ENCODE measurements around the gene EML6.

EML6 gene

DNA sequence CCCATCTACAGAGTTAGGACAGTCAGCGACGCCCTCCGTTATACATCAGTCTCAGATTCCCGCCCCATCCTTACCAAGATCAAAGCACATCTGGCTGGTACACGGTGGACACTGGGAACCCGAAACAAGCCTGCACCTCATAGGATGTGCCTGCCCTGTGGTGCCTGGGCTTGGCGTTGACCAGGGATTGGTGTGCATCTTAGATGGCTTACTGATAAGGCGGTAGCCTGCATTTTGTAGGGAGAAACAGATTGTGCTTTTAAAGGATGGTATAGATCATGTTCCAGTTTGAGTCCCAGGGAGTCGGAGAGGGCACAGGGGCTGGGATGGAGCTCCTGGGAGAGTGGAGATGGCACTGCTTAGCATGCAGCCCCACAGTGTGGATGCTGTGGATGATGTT is 108.0 kb downstream of the EML6 start:
- Histone ChIP-seq H3K36me3 (ENCODE audit: insufficient read depth, low read length) (no peaks in the 10 kb centered on the region), H3K4me2 (ENCODE audit: low read depth, low read length, poor library complexity, severe bottlenecking) (no peak overlapping the region), H3K79me2 (ENCODE audit: insufficient read depth, low read length) (no peaks in the 10 kb centered on the region), H4K20me1 (ENCODE audit: insufficient read depth, low read length, poor library complexity, severe bottlenecking) (no peaks in the 10 kb centered on the region), H3K9me2 (replicated peaks; ENCODE audit: low read depth, low read length) (no peaks in the 10 kb centered on the region), H3K9ac (ENCODE audit: low read depth, low read length, poor library complexity, severe bottlenecking) (no peak overlapping the region), H2AFZ (ENCODE audit: low read length) (no peak overlapping the region), H3K9me3 (ENCODE audit: insufficient read depth, low read depth, low read length) (no peaks in the 10 kb centered on the region), H3K4me1 (ENCODE audit: insufficient read depth, low read length, poor library complexity, severe bottlenecking) (no peaks in the 10 kb centered on the region), H3K27me3 (ENCODE audit: insufficient read depth, low read length, poor library complexity, severe bottlenecking) (no peaks in the 10 kb centered on the region), H3K4me3 (ENCODE audit: low read length, poor library complexity, severe bottlenecking) (no peak overlapping the region), H3F3A (ENCODE audit: low read depth) (no peaks in the 10 kb centered on the region)
- no peak for TF ChIP-seq CTCF (conservative IDR thresholded peaks at IDR 0.05; ENCODE audit: low read length)
- no peak for TF ChIP-seq EZH2phosphoT487 (IDR thresholded peaks at IDR 0.05; ENCODE audit: borderline replicate concordance)

DNA sequence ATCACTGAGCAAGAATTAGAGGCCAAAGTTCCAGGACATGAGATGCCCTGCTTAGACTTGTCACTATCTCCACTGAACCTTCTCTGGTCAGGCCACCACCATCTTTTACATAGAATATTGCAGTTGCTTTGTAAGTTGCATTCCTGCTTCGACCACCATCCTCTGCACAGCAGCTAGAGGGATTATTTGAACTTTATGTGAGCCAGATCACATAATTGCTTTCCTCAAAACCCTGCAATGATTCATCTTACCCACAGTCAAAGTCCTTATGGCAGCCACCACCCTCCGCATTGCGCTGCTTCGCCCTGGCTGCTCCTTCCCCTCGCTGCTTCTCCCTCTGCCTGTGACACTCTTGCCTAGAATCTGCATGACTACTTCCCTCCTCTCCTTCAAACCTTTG is 111.3 kb downstream of the EML6 start:
- Histone ChIP-seq H3K9me3 (ENCODE audit: insufficient read depth, low read depth, low read length) (no peaks in the 10 kb centered on the region), H3K9ac (ENCODE audit: low read depth, low read length, poor library complexity, severe bottlenecking) (no peak overlapping the region), H3K79me2 (ENCODE audit: insufficient read depth, low read length) (no peaks in the 10 kb centered on the region), H3K27me3 (ENCODE audit: insufficient read depth, low read length, poor library complexity, severe bottlenecking) (no peaks in the 10 kb centered on the region), H3K4me1 (ENCODE audit: insufficient read depth, low read length, poor library complexity, severe bottlenecking) (no peaks in the 10 kb centered on the region), H2AFZ (ENCODE audit: low read length) (no peak overlapping the region), H4K20me1 (ENCODE audit: insufficient read depth, low read length, poor library complexity, severe bottlenecking) (no peaks in the 10 kb centered on the region), H3K9me2 (replicated peaks; ENCODE audit: low read depth, low read length) (no peaks in the 10 kb centered on the region), H3K36me3 (ENCODE audit: insufficient read depth, low read length) (no peaks in the 10 kb centered on the region), H3K4me2 (ENCODE audit: low read depth, low read length, poor library complexity, severe bottlenecking) (no peak overlapping the region), H3F3A (ENCODE audit: low read depth) (no peaks in the 10 kb centered on the region), H3K4me3 (ENCODE audit: low read length, poor library complexity, severe bottlenecking) (no peak overlapping the region)
- TF ChIP-seq EZH2phosphoT487 (IDR thresholded peaks at IDR 0.05; ENCODE audit: borderline replicate concordance) (no peak), CTCF (conservative IDR thresholded peaks at IDR 0.05; ENCODE audit: low read length) (no peak)

- H4K20me1 ChIP-seq (ENCODE audit: insufficient read depth, low read length, poor library complexity, severe bottlenecking) = no peaks in the 10 kb centered on the region
- H3K9ac ChIP-seq (ENCODE audit: low read depth, low read length, poor library complexity, severe bottlenecking) = no peak overlapping the region
- H3K4me2 ChIP-seq (ENCODE audit: low read depth, low read length, poor library complexity, severe bottlenecking) = no peak overlapping the region
- no peaks in the 10 kb centered on the region for H3K4me1 ChIP-seq (ENCODE audit: insufficient read depth, low read length, poor library complexity, severe bottlenecking)
- H3K36me3 ChIP-seq (ENCODE audit: insufficient read depth, low read length) = no peaks in the 10 kb centered on the region
- no peaks in the 10 kb centered on the region for H3K27me3 ChIP-seq (ENCODE audit: insufficient read depth, low read length, poor library complexity, severe bottlenecking)
- H3F3A ChIP-seq (ENCODE audit: low read depth) = no peaks in the 10 kb centered on the region
- H3K9me3 ChIP-seq (ENCODE audit: insufficient read depth, low read depth, low read length) = no peaks in the 10 kb centered on the region
- no peaks in the 10 kb centered on the region for H3K79me2 ChIP-seq (ENCODE audit: insufficient read depth, low read length)
- TF ChIP-seq CTCF (conservative IDR thresholded peaks at IDR 0.05; ENCODE audit: low read length) (no peak), EZH2phosphoT487 (IDR thresholded peaks at IDR 0.05; ENCODE audit: borderline replicate concordance) (no peak)
- H2AFZ ChIP-seq (ENCODE audit: low read length) = no peak overlapping the region
- no peaks in the 10 kb centered on the region for H3K9me2 ChIP-seq (replicated peaks; ENCODE audit: low read depth, low read length)
- H3K4me3 ChIP-seq (ENCODE audit: low read length, poor library complexity, severe bottlenecking) = no peak overlapping the region
These were observed 113.0 kb downstream of the EML6 start for GRCh38 chr2:54836477-54836876.
